ENCODE results near the gene SAXO1. TPM values are rescaled to one million over a fixed set of nuclear protein-coding genes. Genes with fewer than 3 reads are reported as not detected.

SAXO1 gene
- total and polyA plus RNA-seq, 7 donors, result 0.08 to 1.9 (median 0.38) TPM; not detected in 4

DNA sequence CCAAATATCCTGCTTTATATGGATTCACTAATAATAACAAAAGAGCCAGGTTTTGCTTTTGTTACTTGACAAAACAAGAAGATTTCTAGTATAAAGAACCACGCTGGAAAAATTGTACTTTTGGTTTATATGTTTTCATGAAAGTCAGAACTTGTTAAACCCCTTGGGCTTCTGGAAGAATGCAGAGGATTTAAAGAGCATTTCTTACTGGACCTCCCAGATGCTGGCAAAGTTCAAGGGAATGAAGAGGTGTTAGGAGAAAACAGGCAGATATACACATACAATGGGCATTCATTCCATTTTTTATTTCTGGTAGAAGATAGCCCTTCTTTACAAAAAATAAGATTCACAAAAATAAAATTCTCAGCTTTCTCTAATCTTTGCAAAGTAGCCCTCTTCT is 61.1 kb downstream of the SAXO1 start:
- no peak for ATAC-seq

DNA sequence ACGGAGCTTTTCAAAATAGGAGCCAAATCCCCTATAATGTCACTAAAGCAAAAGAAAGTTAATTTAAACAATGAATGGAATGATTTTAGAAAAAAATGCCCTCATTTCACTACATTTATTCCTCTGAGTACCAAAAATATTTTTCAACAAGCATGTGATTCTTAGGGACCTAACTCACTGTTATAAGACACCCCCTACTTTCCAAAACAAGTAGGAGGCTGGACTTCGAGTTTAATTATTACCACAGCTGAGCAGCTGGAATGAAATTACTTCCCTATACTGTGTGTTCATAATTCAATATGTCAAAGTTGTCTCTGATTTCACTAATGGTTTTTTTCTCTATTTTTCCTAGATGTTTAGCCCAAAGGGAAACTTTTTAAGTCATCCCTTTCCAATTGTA is 61.6 kb downstream of the SAXO1 start:
- Histone ChIP-seq H3K4me1 (no peaks in the 10 kb centered on the region), H3K27ac (no peak overlapping the region), H3K27me3 (ENCODE audit: insufficient read depth in 3 of 3, low read length in 2 of 3) (no peaks in the 10 kb centered on the region), H3K9me3 (no peaks in the 10 kb centered on the region), H3K36me3 (ENCODE audit: insufficient read depth in 1 of 2, low read depth in 1 of 2) (no peaks in the 10 kb centered on the region), H3K4me3 (no peak overlapping the region)
- intact Hi-C loops (cut with DNase I), result no loop called here
- DNase-seq (no peak), ATAC-seq (no peak)
- WGBS, 3 donors, result 29 to 41% (median 33%) methylated on average over 2 of the region's 2 CpGs
- TF ChIP-seq, protein P1, sequence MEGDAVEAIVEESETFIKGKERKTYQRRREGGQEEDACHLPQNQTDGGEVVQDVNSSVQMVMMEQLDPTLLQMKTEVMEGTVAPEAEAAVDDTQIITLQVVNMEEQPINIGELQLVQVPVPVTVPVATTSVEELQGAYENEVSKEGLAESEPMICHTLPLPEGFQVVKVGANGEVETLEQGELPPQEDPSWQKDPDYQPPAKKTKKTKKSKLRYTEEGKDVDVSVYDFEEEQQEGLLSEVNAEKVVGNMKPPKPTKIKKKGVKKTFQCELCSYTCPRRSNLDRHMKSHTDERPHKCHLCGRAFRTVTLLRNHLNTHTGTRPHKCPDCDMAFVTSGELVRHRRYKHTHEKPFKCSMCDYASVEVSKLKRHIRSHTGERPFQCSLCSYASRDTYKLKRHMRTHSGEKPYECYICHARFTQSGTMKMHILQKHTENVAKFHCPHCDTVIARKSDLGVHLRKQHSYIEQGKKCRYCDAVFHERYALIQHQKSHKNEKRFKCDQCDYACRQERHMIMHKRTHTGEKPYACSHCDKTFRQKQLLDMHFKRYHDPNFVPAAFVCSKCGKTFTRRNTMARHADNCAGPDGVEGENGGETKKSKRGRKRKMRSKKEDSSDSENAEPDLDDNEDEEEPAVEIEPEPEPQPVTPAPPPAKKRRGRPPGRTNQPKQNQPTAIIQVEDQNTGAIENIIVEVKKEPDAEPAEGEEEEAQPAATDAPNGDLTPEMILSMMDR (IDR thresholded peaks at IDR 0.05), result no peak

More for the DNA sequence above, 61.1 kb downstream of the SAXO1 start:
- H3K27ac ChIP-seq, result no peak overlapping the region
- no peaks in the 10 kb centered on the region for H3K9me3 ChIP-seq
- TF ChIP-seq, protein P1 (IDR thresholded peaks at IDR 0.05), result no peak
- H3K27me3 ChIP-seq (ENCODE audit: insufficient read depth in 3 of 3, low read length in 2 of 3), result no peaks in the 10 kb centered on the region
- no peak for DNase-seq
- H3K4me1 ChIP-seq, result no peaks in the 10 kb centered on the region
- no peaks in the 10 kb centered on the region for H3K36me3 ChIP-seq (ENCODE audit: insufficient read depth in 1 of 2, low read depth in 1 of 2)
- H3K4me3 ChIP-seq, result no peak overlapping the region
- 77 to 81% (median 77%) methylated on average over 1 of the region's 1 CpG for WGBS, 3 donors
- intact Hi-C loops (cut with DNase I), result no loop called here

DNA sequence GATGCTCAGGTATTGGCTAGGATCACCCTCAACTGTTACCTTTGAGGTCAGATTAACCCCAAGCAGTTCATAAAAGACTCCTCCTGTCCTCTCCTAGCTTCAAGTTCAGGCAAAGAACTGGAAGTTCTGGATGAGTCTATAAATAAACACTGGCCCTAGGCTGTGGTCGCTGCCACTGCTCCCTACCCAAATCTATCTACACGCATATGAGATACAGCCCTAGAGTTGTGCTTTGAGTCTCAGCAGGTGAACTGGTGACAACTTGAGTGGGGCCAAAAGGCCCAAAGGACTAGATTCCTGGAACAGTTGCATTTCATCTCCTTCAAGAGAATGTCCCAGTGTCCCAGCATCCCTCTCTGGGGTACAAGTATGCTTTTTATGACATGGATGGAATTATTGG is 62.6 kb downstream of the SAXO1 start:
- Histone ChIP-seq H3K4me3 (no peak overlapping the region), H3K36me3 (ENCODE audit: insufficient read depth in 1 of 2, low read depth in 1 of 2) (no peaks in the 10 kb centered on the region), H3K4me1 (no peaks in the 10 kb centered on the region), H3K27ac (no peak overlapping the region), H3K27me3 (ENCODE audit: insufficient read depth in 3 of 3, low read length in 2 of 3) (no peaks in the 10 kb centered on the region), H3K9me3 (no peaks in the 10 kb centered on the region)
- whole genome bisulfite sequencing, 3 donors, result 37 to 54% (median 43%) methylated on average over 2 of the region's 2 CpGs
- TF ChIP-seq, protein P1 (IDR thresholded peaks at IDR 0.05), result no peak
- ATAC-seq (no peak), DNase-seq (no peak)
- intact Hi-C loops (cut with DNase I), result no loop called here

DNA sequence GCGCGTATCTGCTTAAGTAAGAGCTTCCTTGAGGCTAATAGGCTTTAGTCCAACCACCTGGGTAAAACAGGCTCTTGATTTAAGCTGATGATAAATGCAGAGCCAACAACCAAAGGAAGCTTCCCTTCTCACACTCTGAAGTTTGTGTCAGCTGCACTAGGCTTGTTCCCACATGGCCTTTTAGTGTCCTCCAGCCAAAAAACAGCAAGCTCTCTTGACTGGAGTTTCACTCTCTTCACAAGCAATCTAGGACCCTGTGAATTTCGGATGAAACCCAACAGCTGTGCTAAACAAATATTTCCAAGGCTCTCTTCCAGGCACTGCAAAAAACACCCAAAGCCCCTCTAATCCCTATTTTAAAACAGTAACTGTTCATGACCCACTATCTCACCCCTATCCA is 63.9 kb downstream of the SAXO1 start:
- H3K4me1 ChIP-seq, result no peaks in the 10 kb centered on the region
- H3K27ac ChIP-seq, result no peak overlapping the region
- no peak overlapping the region for H3K4me3 ChIP-seq
- ATAC-seq (no peak), DNase-seq (no peak)
- no peaks in the 10 kb centered on the region for H3K9me3 ChIP-seq
- no peaks in the 10 kb centered on the region for H3K27me3 ChIP-seq (ENCODE audit: insufficient read depth in 3 of 3, low read length in 2 of 3)
- TF ChIP-seq, protein P1 (IDR thresholded peaks at IDR 0.05), result no peak
- intact Hi-C loops (cut with DNase I), result no loop called here
- WGBS, 3 donors, result 28 to 43% (median 31%) methylated on average over 3 of the region's 3 CpGs
- H3K36me3 ChIP-seq (ENCODE audit: insufficient read depth in 1 of 2, low read depth in 1 of 2), result no peaks in the 10 kb centered on the region

DNA sequence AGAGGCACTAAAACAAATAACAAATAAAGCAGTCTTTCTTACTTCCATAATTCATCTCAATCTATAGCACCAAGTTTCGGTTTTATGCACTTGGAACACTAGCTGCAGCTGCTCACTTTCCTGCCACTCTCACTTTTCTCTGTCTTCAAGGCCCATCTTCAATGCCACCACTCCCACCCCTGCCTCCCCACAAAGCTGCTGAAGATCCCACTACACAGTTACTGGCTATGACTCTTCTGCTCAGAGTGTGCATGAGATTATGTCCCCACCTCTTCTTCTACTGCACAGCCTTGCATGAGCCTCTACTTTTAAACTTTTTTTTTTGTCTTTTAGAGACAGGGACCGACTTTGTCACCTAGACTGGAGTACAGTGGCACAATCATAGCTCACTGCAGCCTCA is 77.4 kb downstream of the SAXO1 start:
- Histone ChIP-seq H3K27me3 (ENCODE audit: insufficient read depth in 3 of 3, low read length in 2 of 3) (no peaks in the 10 kb centered on the region), H3K36me3 (ENCODE audit: insufficient read depth in 1 of 2, low read depth in 1 of 2) (no peaks in the 10 kb centered on the region), H3K27ac (no peak overlapping the region), H3K4me3 (no peak overlapping the region), H3K4me1 (no peaks in the 10 kb centered on the region), H3K9me3 (no peaks in the 10 kb centered on the region)
- DNase-seq, result no peak
- 85 to 96% (median 89%) methylated on average over 2 of the region's 2 CpGs for WGBS, 3 donors
- intact Hi-C loops (cut with DNase I), result no loop called here
- TF ChIP-seq, protein P1 (IDR thresholded peaks at IDR 0.05), result no peak
- no peak for ATAC-seq
